CD4-positive, alpha-beta memory T cell (primary cell): ENCODE results near the gene CXorf38. TPM values are rescaled to one million over a fixed set of nuclear protein-coding genes. Genes with fewer than 3 reads are reported as not detected.

Source experiments
- CTCF ChIA-PET: fragments of 350-600 bp; sonication (Branson Sonifier 250); formaldehyde crosslinking; loops from one replicate; lab custom pipeline; 2021; ENCODE audit warnings: inconsistent platforms; ENCODE audit not compliant: partially characterized antibody; lab: Charles Lee
- POLR2A ChIA-PET: fragments of 350-600 bp; sonication (Branson Sonifier 250); formaldehyde crosslinking; loops from one replicate; lab custom pipeline; 2021; ENCODE audit not compliant: partially characterized antibody; lab: Charles Lee
- DNase-seq, 5 donors: peaks; one replicate each; pipeline versions ENCODE4 v3.0.0 to v3.0.0-alpha.2; 2020 to 2022; ENCODE audit warnings: mixed read lengths in 1 of 5
- H3K27ac ChIP-seq: one replicate; pipeline ENCODE4 v1.7.0; 2013; ENCODE audit warnings: low read depth, low read length
- H3K27me3 ChIP-seq: 2 replicates; pipeline ENCODE4 v1.7.0; 2013; ENCODE audit warnings: mild to moderate bottlenecking, low read length, moderate library complexity; ENCODE audit not compliant: insufficient read depth
- H3K36me3 ChIP-seq: 2 replicates; pipeline ENCODE4 v1.7.0; 2013; ENCODE audit warnings: mild to moderate bottlenecking, low read length, moderate library complexity; ENCODE audit not compliant: insufficient read depth
- H3K4me1 ChIP-seq: 2 replicates; pipeline ENCODE4 v1.7.0; 2013; ENCODE audit warnings: mild to moderate bottlenecking, low read length, moderate library complexity; ENCODE audit not compliant: insufficient read depth
- H3K4me3 ChIP-seq, 2 donors: one replicate each; pipeline ENCODE4 v1.7.0; 2013; ENCODE audit warnings: low read length in 2 of 2, mild to moderate bottlenecking in 1 of 2
- H3K9me3 ChIP-seq, 2 donors: one replicate each; pipeline ENCODE4 v1.7.0; 2013; ENCODE audit warnings: low read length in 2 of 2, control low read depth in 1 of 2; ENCODE audit not compliant: control insufficient read depth in 1 of 2
- H3K27ac Mint-ChIP-seq, 7 donors: one replicate each; pipeline ENCODE4 v1.8.0; 2020 to 2021; ENCODE audit warnings: mixed read lengths in 7 of 7, mild to moderate bottlenecking in 6 of 7, inconsistent platforms in 3 of 7, moderate library complexity in 3 of 7
- H3K27me3 Mint-ChIP-seq, 2 donors: one replicate each; pipeline ENCODE4 v1.8.0; 2020 to 2021; ENCODE audit warnings: mixed read lengths in 2 of 2
- H3K36me3 Mint-ChIP-seq, 2 donors: one replicate each; pipeline ENCODE4 v1.8.0; 2020 to 2021; ENCODE audit warnings: mixed read lengths in 2 of 2, inconsistent platforms in 1 of 2, mild to moderate bottlenecking in 1 of 2
- H3K4me1 Mint-ChIP-seq, 4 donors: one replicate each; pipeline ENCODE4 v1.8.0; 2020 to 2021; ENCODE audit warnings: mixed read lengths in 4 of 4, mild to moderate bottlenecking in 1 of 4
- H3K4me3 Mint-ChIP-seq, 8 donors: one replicate each; pipeline ENCODE4 v1.8.0; 2020 to 2021; ENCODE audit warnings: mixed read lengths in 8 of 8, mild to moderate bottlenecking in 7 of 8, moderate library complexity in 6 of 8, inconsistent platforms in 3 of 8
- H3K9me3 Mint-ChIP-seq, 8 donors: one replicate each; pipeline ENCODE4 v1.8.0; 2020 to 2021; ENCODE audit warnings: mixed read lengths in 8 of 8, mild to moderate bottlenecking in 5 of 8, inconsistent platforms in 3 of 8, moderate library complexity in 1 of 8
- intact Hi-C: fragments of 100-400 bp; cut with micrococcal nuclease; formaldehyde crosslinking; loops from one replicate; pipeline ENCODE4 v1.15.1; 2023
- polyA plus RNA-seq, 2 donors: library from polyadenylated mRNA; unstranded; fragments of 300-500 nt; fragmentation: Illumina TruSeq; gene quantifications; one replicate each; pipeline ENCODE4 v1.2.3, GENCODE V29; 2021
- total RNA-seq, 2 experiments: library from RNA; stranded (reverse); gene quantifications; one replicate each; pipeline ENCODE4 v1.2.3, GENCODE V29; 2021

CXorf38 gene
- total and polyA plus RNA-seq, 4 experiments from 2014 or later: 25.7 to 38.7 (median 27.0) TPM

- H3K27ac ChIP-seq: no peak overlapping the region
- H3K36me3 Mint-ChIP-seq: peaks cover 67 to 75% of the 10 kb centered on the region in 2 donors
Measured at GRCh38 chrX:40632199-40632598, 15.2 kb downstream of the CXorf38 start.

GRCh38 chrX:40628506-40628905 is 18.9 kb downstream of the CXorf38 start:
- H3K36me3 Mint-ChIP-seq: peaks cover 38 to 56% of the 10 kb centered on the region in 2 donors
- no peak overlapping the region for H3K27ac Mint-ChIP-seq
- Histone ChIP-seq H3K4me1 (no peaks in the 10 kb centered on the region), H3K27ac (no peak overlapping the region), H3K36me3 (peaks cover 23% of the 10 kb centered on the region), H3K27me3 (no peaks in the 10 kb centered on the region), H3K9me3 (no peaks in the 10 kb centered on the region), H3K4me3 (no peak overlapping the region)
- H3K4me1 Mint-ChIP-seq: peaks cover 0 to 6% (median under 1%) of the 10 kb centered on the region in 4 donors
- CTCF ChIA-PET: interaction anchor here (1.2 kb wide), 1 partner anchor 84 kb away, joined by 4 read pairs; no protein-coding TSS in a partner anchor
- H3K4me3 Mint-ChIP-seq: no peak overlapping the region
- peaks cover 0 to 1% (median 0%) of the 10 kb centered on the region in 8 donors for H3K9me3 Mint-ChIP-seq
- POLR2A ChIA-PET: no interaction called here
- intact Hi-C loops: no loop called here
- H3K27me3 Mint-ChIP-seq: no peaks in the 10 kb centered on the region
- DNase-seq: no peak

More at GRCh38 chrX:40632199-40632598, 15.2 kb downstream of the CXorf38 start:
- intact Hi-C loops: no loop called here
- no peaks in the 10 kb centered on the region for H3K9me3 ChIP-seq
- Mint-ChIP-seq H3K4me1 (peaks cover 0 to 12% (median 2%) of the 10 kb centered on the region in 4 donors), H3K27me3 (no peaks in the 10 kb centered on the region), H3K9me3 (no peaks in the 10 kb centered on the region), H3K4me3 (peak overlapping the region in 1 of 8 donors; percentile 15), H3K27ac (peak overlapping the region in 1 of 7 donors; percentile 35)
- no peak overlapping the region for H3K4me3 ChIP-seq
- no peaks in the 10 kb centered on the region for H3K27me3 ChIP-seq
- no peak for DNase-seq
- ChIA-PET CTCF (interaction anchor here (1.4 kb wide), 1 partner anchor 20 kb away, joined by 5 read pairs; no protein-coding TSS in a partner anchor), POLR2A (no interaction called here)
- no peaks in the 10 kb centered on the region for H3K4me1 ChIP-seq
- H3K36me3 ChIP-seq: peaks cover 58% of the 10 kb centered on the region

GRCh38 chrX:40625294-40625693 is 22.1 kb downstream of the CXorf38 start:
- peak overlapping the region in 3 of 7 donors; percentile 22 to 42 (median 29) for H3K27ac Mint-ChIP-seq
- H3K4me1 Mint-ChIP-seq: no peaks in the 10 kb centered on the region
- POLR2A ChIA-PET: no interaction called here

GRCh38 chrX:40623665-40624064 is 23.7 kb downstream of the CXorf38 start:
- Histone ChIP-seq H3K36me3 (peaks cover 4% of the 10 kb centered on the region), H3K27me3 (no peaks in the 10 kb centered on the region), H3K27ac (no peak overlapping the region), H3K4me1 (no peaks in the 10 kb centered on the region), H3K4me3 (no peak overlapping the region), H3K9me3 (no peaks in the 10 kb centered on the region)
- Mint-ChIP-seq H3K4me3 (no peak overlapping the region), H3K9me3 (peaks cover 0 to 5% (median 0%) of the 10 kb centered on the region in 8 donors), H3K27ac (no peak overlapping the region), H3K4me1 (no peaks in the 10 kb centered on the region), H3K36me3 (peaks cover 17 to 32% of the 10 kb centered on the region in 2 donors), H3K27me3 (no peaks in the 10 kb centered on the region)
- POLR2A ChIA-PET: no interaction called here
- CTCF ChIA-PET: no interaction called here
- intact Hi-C loops: no loop called here
- DNase-seq: no peak

More at GRCh38 chrX:40625294-40625693, 22.1 kb downstream of the CXorf38 start:
- no peak for DNase-seq
- intact Hi-C loops: no loop called here
- Mint-ChIP-seq H3K4me3 (no peak overlapping the region), H3K9me3 (peaks cover 0 to 5% (median 0%) of the 10 kb centered on the region in 8 donors), H3K36me3 (peaks cover 19 to 35% of the 10 kb centered on the region in 2 donors), H3K27me3 (no peaks in the 10 kb centered on the region)
- H3K4me3 ChIP-seq: no peak overlapping the region
- no peaks in the 10 kb centered on the region for H3K4me1 ChIP-seq
- no peaks in the 10 kb centered on the region for H3K9me3 ChIP-seq
- CTCF ChIA-PET: no interaction called here
- peaks cover 6% of the 10 kb centered on the region for H3K36me3 ChIP-seq
- H3K27me3 ChIP-seq: no peaks in the 10 kb centered on the region
- no peak overlapping the region for H3K27ac ChIP-seq

- Histone ChIP-seq H3K27ac (no peak within 1 kb of the TSS), H3K4me1 (no peaks in the 10 kb centered on the region), H3K9me3 (no peaks in the 10 kb centered on the region), H3K27me3 (no peaks in the 10 kb centered on the region), H3K36me3 (peaks cover 4% of the 10 kb centered on the region), H3K4me3 (no peak within 1 kb of the TSS)
- Mint-ChIP-seq H3K4me3 (no peak within 1 kb of the TSS), H3K27ac (no peak within 1 kb of the TSS), H3K27me3 (no peaks in the 10 kb centered on the region), H3K36me3 (peaks cover 15 to 28% of the 10 kb centered on the region in 2 donors), H3K4me1 (no peaks in the 10 kb centered on the region), H3K9me3 (peaks cover 0 to 5% (median 0%) of the 10 kb centered on the region in 8 donors)
- CTCF ChIA-PET: no interaction called here
- POLR2A ChIA-PET: no interaction called here
- DNase-seq: no peak
- intact Hi-C loops: no loop called here
Measured at GRCh38 chrX:40623139-40623536, 24.2 kb downstream of the CXorf38 start, which contains the start of gene MPC1L. Gene MPC1L, plus strand, starts transcription at chrX:40623428. Its CDS starts 138 bp downstream, at chrX:40623566.

- no peak overlapping the region for H3K4me3 ChIP-seq
- Mint-ChIP-seq H3K27ac (no peak overlapping the region), H3K4me1 (no peaks in the 10 kb centered on the region), H3K27me3 (no peaks in the 10 kb centered on the region), H3K36me3 (peaks cover 9 to 23% of the 10 kb centered on the region in 2 donors), H3K4me3 (no peak overlapping the region), H3K9me3 (peaks cover 0 to 5% (median 0%) of the 10 kb centered on the region in 8 donors)
- H3K36me3 ChIP-seq: peaks cover 2% of the 10 kb centered on the region
- intact Hi-C loops: no loop called here
- no peaks in the 10 kb centered on the region for H3K4me1 ChIP-seq
- H3K27me3 ChIP-seq: no peaks in the 10 kb centered on the region
- DNase-seq: no peak
- H3K9me3 ChIP-seq: no peaks in the 10 kb centered on the region
- CTCF ChIA-PET: no interaction called here
- POLR2A ChIA-PET: no interaction called here
- H3K27ac ChIP-seq: no peak overlapping the region
Measured at GRCh38 chrX:40622479-40623138, 24.8 kb downstream of the CXorf38 start.

GRCh38 chrX:40617566-40617965 is 29.8 kb downstream of the CXorf38 start:
- Histone ChIP-seq H3K4me3 (no peak overlapping the region), H3K27me3 (no peaks in the 10 kb centered on the region), H3K36me3 (no peaks in the 10 kb centered on the region), H3K27ac (no peak overlapping the region), H3K4me1 (no peaks in the 10 kb centered on the region), H3K9me3 (no peaks in the 10 kb centered on the region)
- no peaks in the 10 kb centered on the region for H3K9me3 Mint-ChIP-seq
- H3K36me3 Mint-ChIP-seq: peaks cover 0 to 3% of the 10 kb centered on the region in 2 donors
- H3K27me3 Mint-ChIP-seq: no peaks in the 10 kb centered on the region
- H3K4me1 Mint-ChIP-seq: no peaks in the 10 kb centered on the region
- H3K27ac Mint-ChIP-seq: no peak overlapping the region
- no peak for DNase-seq
- H3K4me3 Mint-ChIP-seq: no peak overlapping the region
- CTCF ChIA-PET: no interaction called here
- intact Hi-C loops: no loop called here
- POLR2A ChIA-PET: no interaction called here
